Measurements from ENCODE around the gene AHCYL2. TPM values are rescaled to one million over a fixed set of nuclear protein-coding genes. Genes with fewer than 3 reads are reported as not detected.

Gene AHCYL2
- total RNA-seq, 6 experiments from 2014 or later, result 6.8 to 12.4 (median 8.8) TPM

DNA sequence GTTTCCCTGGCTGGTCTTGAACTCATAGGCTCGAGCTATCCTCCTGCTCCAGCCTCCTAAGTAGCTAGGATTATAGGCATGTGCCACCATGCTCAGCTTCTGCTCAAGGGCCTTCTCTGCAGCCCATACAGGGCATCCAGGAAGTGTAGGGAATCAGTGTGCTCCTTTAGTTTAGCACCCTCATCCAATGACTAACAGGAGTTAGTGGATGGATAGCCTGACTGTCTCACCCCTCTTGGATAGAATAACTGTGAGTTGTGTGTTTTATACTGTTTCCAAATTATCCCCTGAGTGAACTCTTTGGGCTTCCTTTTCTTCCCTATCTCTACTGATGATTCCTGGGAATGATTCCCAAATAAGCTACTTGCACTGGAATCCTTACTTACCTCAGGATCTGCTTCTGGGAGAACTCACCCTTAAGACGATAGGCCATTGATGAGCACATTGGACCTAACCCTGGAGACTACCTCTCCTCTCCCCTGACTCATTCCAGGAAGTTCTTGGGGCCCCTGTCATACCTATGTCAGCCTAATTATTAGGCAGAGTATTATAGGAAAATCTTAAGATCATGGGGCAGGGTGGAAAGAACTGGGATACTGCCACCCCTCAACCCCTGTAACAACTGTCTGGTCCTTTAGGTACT, 227.9 kb downstream of the AHCYL2 start:
- no peak for DNase-seq
- H3K4me1 Mint-ChIP-seq (ENCODE audit: low read depth), result peaks cover 11% of the 10 kb centered on the region
- peaks cover 1% of the 10 kb centered on the region for H3K27me3 Mint-ChIP-seq (ENCODE audit: insufficient read depth)
- no peak overlapping the region for H3K27ac Mint-ChIP-seq
- H3K9me3 Mint-ChIP-seq, result peaks cover 15% of the 10 kb centered on the region
- no peak overlapping the region for H3K4me3 Mint-ChIP-seq
- TF ChIP-seq, protein P1, sequence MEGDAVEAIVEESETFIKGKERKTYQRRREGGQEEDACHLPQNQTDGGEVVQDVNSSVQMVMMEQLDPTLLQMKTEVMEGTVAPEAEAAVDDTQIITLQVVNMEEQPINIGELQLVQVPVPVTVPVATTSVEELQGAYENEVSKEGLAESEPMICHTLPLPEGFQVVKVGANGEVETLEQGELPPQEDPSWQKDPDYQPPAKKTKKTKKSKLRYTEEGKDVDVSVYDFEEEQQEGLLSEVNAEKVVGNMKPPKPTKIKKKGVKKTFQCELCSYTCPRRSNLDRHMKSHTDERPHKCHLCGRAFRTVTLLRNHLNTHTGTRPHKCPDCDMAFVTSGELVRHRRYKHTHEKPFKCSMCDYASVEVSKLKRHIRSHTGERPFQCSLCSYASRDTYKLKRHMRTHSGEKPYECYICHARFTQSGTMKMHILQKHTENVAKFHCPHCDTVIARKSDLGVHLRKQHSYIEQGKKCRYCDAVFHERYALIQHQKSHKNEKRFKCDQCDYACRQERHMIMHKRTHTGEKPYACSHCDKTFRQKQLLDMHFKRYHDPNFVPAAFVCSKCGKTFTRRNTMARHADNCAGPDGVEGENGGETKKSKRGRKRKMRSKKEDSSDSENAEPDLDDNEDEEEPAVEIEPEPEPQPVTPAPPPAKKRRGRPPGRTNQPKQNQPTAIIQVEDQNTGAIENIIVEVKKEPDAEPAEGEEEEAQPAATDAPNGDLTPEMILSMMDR (IDR thresholded peaks at IDR 0.05), result no peak
- H3K36me3 Mint-ChIP-seq (ENCODE audit: low read depth), result peaks cover 16% of the 10 kb centered on the region

DNA sequence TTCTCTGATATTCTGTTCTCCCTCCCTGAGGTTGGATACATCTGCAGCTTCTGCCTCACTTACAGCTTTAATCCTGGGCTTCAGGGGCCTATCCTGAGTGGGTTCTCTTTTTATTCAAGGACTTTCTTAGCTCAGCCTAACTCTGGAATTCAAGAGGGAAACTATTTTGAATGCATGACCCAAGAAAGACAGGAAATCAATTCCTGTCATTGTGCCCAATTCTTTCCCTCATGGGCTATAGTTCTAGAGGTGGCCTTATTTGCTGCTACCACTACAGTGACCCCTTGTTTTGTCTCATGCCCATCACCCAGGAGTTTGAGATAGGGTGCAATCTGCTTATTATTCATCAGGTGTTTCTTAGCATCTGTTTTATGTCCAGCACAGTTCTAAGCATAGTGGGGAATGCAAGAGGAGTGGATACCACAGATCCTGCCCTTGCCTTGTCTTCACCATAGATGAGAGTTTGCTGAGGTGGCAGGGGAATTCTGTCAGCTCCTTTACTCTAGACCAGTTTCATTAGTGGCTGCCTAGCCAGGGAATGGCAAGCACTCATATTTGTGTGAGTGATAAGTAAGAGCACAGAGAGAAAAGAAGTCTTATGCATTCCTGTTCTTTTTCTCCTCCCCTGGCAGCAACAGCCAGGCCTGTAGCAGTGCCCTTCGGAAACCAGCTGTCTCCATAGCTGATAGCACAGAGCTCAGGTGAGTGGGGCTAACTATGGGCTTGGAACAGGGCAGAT, 228.8 kb downstream of the AHCYL2 start:
- Mint-ChIP-seq H3K9me3 (peaks cover 12% of the 10 kb centered on the region), H3K36me3 (ENCODE audit: low read depth) (peaks cover 15% of the 10 kb centered on the region), H3K4me1 (ENCODE audit: low read depth) (peaks cover 11% of the 10 kb centered on the region), H3K27me3 (ENCODE audit: insufficient read depth) (peaks cover 1% of the 10 kb centered on the region), H3K4me3 (no peak overlapping the region), H3K27ac (no peak overlapping the region)
- TF ChIP-seq, protein P1 (IDR thresholded peaks at IDR 0.05), result no peak
- no peak for DNase-seq

DNA sequence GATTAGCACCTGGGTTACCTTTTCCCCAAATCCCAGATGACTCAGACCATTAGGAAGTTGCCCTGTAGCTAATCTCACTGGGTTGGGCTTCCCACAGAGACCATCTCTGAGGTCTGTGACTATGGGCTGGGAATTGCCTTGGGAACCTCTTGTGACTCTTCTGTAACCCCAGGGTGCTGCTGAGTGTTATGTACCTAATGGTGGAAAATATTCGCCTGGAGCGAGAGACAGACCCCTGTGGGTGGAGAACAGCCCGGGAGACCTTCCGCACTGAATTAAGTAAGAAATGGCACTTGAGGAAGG, 229.4 kb downstream of the AHCYL2 start:
- Mint-ChIP-seq H3K4me3 (no peak overlapping the region), H3K9me3 (peaks cover 7% of the 10 kb centered on the region), H3K4me1 (ENCODE audit: low read depth) (peaks cover 11% of the 10 kb centered on the region), H3K27me3 (ENCODE audit: insufficient read depth) (peaks cover 1% of the 10 kb centered on the region), H3K27ac (no peak overlapping the region), H3K36me3 (ENCODE audit: low read depth) (peaks cover 14% of the 10 kb centered on the region)
- DNase-seq, result no peak
- TF ChIP-seq, protein P1 (IDR thresholded peaks at IDR 0.05), result no peak

DNA sequence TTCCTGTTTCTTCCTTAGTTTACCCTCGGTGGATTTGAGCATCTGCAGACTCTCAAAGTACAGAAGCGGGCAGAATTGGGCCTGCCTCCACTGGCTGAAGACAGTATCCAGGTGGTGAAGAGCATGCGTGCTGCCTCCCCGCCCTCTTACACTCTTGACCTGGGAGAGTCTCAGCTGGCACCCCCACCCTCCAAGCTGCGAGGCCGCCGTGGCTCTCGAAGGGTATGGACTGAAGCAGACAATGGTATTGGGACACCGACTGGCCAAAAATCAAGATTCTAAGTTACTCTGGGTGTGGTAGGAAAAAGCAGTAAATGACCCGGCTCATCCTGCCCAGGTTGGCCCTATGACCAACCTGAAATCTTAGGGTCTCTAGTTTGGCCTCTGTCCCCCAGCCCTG, 231.6 kb downstream of the AHCYL2 start:
- TF ChIP-seq, protein P1 (IDR thresholded peaks at IDR 0.05), result no peak
- Mint-ChIP-seq H3K4me3 (no peak overlapping the region), H3K9me3 (no peaks in the 10 kb centered on the region), H3K27me3 (ENCODE audit: insufficient read depth) (peaks cover 1% of the 10 kb centered on the region; the same call in 1 of the 2 replicates), H3K36me3 (ENCODE audit: low read depth) (0 out of 2 replicates have a peak, but pooled peaks cover 7% of the 10 kb centered on the region), H3K4me1 (ENCODE audit: low read depth) (peaks cover 7% of the 10 kb centered on the region), H3K27ac (no peak overlapping the region)
- DNase-seq, result no peak

DNA sequence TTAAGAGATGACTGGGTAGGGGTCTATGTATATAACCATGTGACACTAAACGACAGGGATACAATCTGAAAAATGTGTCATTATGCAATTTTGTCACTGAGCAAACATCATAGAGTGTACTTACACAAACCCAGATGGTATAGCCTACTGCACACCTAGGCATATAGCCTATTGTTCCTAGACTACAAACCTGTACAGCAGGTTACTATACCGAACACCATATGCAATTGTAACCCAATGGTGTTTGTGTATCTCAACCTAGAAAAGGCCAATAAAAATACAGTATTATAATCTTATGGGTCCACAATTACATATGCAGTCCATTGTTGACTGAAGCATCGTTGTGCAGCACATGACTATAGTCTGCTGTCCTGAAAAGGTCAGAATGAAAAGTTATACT, 232.3 kb downstream of the AHCYL2 start:
- H3K4me1 Mint-ChIP-seq (ENCODE audit: low read depth), result peaks cover 7% of the 10 kb centered on the region
- DNase-seq, result no peak
- TF ChIP-seq, protein P1 (IDR thresholded peaks at IDR 0.05), result no peak
- H3K4me3 Mint-ChIP-seq, result no peak overlapping the region
- H3K27me3 Mint-ChIP-seq (ENCODE audit: insufficient read depth), result peaks cover 1% of the 10 kb centered on the region; the same call in 1 of the 2 replicates
- no peaks in the 10 kb centered on the region for H3K9me3 Mint-ChIP-seq
- H3K27ac Mint-ChIP-seq, result no peak overlapping the region
- 0 out of 2 replicates have a peak, but pooled peaks cover 7% of the 10 kb centered on the region for H3K36me3 Mint-ChIP-seq (ENCODE audit: low read depth)
